Large intestine (tissue), 3 donors: ENCODE data around the gene KLHDC10. TPM values are rescaled to one million over a fixed set of nuclear protein-coding genes. Genes with fewer than 3 reads are reported as not detected.
A peak's percentile ranks its signal among the peaks of the same experiment; 100 is the strongest.
"Not testable (repeated sequence)": the region's sequence is repeated elsewhere in the genome, so short reads cannot be mapped to it uniquely, and the experiment has no call there.

ENCODE experiments used
- DNase-seq, 2 donors: peaks; one replicate each; pipeline versions ENCODE4 v3.0.0 to v3.0.0-alpha.2; 2013
- H3K27ac ChIP-seq: one replicate; pipeline ENCODE4 v1.5.1; 2013; ENCODE audit warnings: low read length
- H3K27me3 ChIP-seq: 2 replicates; pipeline ENCODE4 v1.6.1; 2013; ENCODE audit warnings: low read length; ENCODE audit not compliant: control insufficient read depth, insufficient read depth
- H3K36me3 ChIP-seq: 2 replicates; pipeline ENCODE4 v1.6.1; 2013; ENCODE audit warnings: low read length; ENCODE audit not compliant: control insufficient read depth, insufficient read depth
- H3K4me1 ChIP-seq: one replicate; pipeline ENCODE4 v1.6.1; 2013; ENCODE audit warnings: low read length; ENCODE audit not compliant: control insufficient read depth, insufficient read depth
- H3K4me3 ChIP-seq: one replicate; pipeline ENCODE4 v1.5.1; 2013; ENCODE audit warnings: low read length
- H3K9me3 ChIP-seq: one replicate; pipeline ENCODE4 v1.6.1; 2013; ENCODE audit warnings: mild to moderate bottlenecking, low read depth, low read length, moderate library complexity; ENCODE audit not compliant: control insufficient read depth
- WGBS: methylation state at CpG from one replicate; pipeline ENCODE4 v1.1.5; 2013; ENCODE audit warnings: low lambda C conversion rate; ENCODE audit not compliant: insufficient coverage; 5-methylcytosine and 5-hydroxymethylcytosine counted together
- polyA plus RNA-seq: library from polyadenylated mRNA; unstranded; fragments of 120-200 nt; gene quantifications from one replicate; pipeline ENCODE4 v1.2.1, GENCODE V29; 2013

The KLHDC10 gene
- polyA plus RNA-seq, 1 donor, result 30.2 TPM

DNA sequence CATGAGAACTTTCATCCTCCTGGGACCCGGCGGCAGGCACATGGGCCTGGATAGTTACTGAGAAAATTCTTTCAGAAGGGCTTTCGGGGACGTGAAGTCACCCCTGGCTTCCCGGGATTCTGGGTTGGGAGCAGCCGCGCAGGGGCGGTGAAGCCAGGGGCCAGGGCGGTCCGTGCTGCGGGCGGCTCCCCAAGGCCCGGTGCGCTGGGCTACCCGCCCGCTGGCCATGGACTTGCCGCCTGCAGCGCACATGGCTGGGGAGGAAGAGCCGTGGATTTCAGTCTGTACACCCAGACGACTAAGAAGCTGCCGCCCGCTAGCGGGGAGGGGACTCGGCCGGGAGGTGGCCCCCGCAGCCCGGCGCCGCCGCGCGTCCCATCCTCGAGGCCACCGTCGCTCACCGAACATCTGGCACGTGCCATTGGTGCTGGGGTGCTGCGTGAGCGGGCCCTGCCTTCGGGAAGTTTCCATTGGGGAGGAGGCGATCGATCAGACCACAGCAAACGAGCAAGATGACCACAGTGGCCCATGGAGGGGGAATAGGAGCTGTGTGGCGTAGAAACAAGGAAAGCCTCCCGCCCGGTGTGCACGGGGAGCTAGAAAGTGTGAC, 70.3 kb downstream of the KLHDC10 start:
- H3K36me3 ChIP-seq, result peaks cover 15% of the 10 kb centered on the region
- 86% methylated on average over 5 of the region's 47 CpGs for WGBS
- DNase-seq, result no peak
- peak overlapping the region; percentile 70 for H3K27ac ChIP-seq
- peaks cover 39% of the 10 kb centered on the region for H3K4me1 ChIP-seq
- no peaks in the 10 kb centered on the region for H3K9me3 ChIP-seq
- H3K4me3 ChIP-seq, result peak overlapping the region; percentile 66
- H3K27me3 ChIP-seq, result no peaks in the 10 kb centered on the region

DNA sequence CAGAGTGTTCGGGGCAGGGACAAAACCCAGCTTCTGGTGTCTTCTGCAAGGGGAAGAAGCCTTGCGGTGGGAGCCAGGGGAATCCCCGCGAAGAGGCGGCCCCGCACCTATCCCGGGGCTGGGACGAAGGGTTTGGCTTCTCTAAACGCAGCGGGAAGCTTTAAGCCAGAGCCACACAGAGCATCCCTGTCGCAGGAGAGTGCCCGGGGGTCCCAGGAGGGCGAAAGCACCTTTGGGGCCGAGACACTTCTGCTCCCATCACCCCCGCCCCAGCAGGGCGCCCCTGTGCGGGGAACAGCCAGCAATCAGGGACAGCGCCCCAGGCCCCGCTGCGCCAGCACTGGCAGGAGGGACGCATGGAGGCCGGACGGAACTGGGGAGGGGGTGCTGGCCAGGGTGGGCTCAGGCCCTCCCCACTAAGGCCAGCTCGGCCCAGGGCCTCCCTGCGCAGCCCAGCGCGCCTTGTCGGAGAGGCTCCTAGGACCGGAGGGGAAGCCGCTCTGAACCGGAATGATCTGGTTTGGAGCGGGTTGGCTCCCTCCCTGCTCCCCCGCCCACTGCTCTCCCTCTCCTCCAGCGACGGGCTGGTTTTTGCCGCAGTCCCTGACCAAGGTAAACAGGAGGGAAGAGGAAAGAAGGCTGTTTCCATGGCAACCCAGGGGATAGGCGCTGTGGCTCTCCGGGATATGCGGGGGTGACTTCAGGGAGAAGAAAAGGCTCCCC, 71.0 kb downstream of the KLHDC10 start:
- H3K4me1 ChIP-seq, result peaks cover 42% of the 10 kb centered on the region
- no peaks in the 10 kb centered on the region for H3K27me3 ChIP-seq
- H3K36me3 ChIP-seq, result peaks cover 12% of the 10 kb centered on the region
- peak; percentile 85 to 92 for DNase-seq
- peak overlapping the region; percentile 66 for H3K4me3 ChIP-seq
- H3K9me3 ChIP-seq, result no peaks in the 10 kb centered on the region
- WGBS, result 67% methylated on average over 1 of the region's 39 CpGs
- peak overlapping the region; percentile 70 for H3K27ac ChIP-seq

DNA sequence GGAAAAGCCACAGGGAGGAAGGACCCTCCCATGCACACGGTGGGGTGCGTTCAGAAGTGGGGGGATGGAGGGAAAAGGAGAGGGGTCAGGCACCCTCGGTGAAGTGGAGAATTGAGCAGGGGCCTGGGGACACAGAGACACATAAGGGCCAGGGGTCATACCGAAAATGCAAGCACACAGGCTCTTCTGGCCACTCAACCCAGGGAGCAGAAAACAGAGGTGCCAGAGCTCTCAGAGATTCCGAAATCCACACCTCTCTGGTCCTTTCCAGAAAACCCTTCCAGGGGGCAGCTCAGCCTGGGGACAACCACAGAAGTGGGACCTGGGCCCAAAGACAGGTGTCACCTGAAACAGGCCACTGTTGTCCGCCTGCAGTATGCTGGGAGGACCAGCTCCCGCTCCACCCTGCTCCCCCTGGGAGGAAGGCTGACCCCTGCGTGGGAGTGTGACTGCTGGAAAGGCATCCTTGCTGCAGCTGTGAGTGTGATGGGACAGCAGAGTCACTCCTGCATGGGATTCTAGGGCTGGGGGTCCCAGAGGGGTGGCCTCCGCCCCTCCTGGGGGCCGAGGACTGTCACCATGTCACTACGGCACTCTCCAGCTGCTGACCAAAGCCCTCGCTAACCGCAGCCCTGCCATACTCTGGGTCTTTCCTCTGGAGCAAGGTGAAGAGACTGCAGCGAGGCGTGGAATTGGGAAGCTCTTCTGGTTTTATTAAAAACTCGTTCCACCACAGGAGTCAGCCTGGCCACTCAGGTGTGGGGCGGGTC, 71.7 kb downstream of the KLHDC10 start:
- Histone ChIP-seq H3K9me3 (no peaks in the 10 kb centered on the region), H3K27ac (peak overlapping the region; percentile 70), H3K4me1 (peaks cover 49% of the 10 kb centered on the region), H3K4me3 (peak overlapping the region; percentile 66), H3K36me3 (peaks cover 12% of the 10 kb centered on the region), H3K27me3 (no peaks in the 10 kb centered on the region)
- no CpG with 5 or more reads among the region's 17 CpGs for WGBS
- DNase-seq, result peak in 1 of 2 donors; percentile 35

GRCh38 chr7:130142654-130143333, 72.5 kb downstream of the KLHDC10 start:
- no CpG with 5 or more reads among the region's 14 CpGs for WGBS
- Histone ChIP-seq H3K36me3 (peaks cover 9% of the 10 kb centered on the region), H3K4me3 (no peak overlapping the region), H3K4me1 (peaks cover 49% of the 10 kb centered on the region), H3K27ac (peak overlapping the region; percentile 14), H3K27me3 (no peaks in the 10 kb centered on the region), H3K9me3 (no peaks in the 10 kb centered on the region)
- DNase-seq, result no peak

DNA sequence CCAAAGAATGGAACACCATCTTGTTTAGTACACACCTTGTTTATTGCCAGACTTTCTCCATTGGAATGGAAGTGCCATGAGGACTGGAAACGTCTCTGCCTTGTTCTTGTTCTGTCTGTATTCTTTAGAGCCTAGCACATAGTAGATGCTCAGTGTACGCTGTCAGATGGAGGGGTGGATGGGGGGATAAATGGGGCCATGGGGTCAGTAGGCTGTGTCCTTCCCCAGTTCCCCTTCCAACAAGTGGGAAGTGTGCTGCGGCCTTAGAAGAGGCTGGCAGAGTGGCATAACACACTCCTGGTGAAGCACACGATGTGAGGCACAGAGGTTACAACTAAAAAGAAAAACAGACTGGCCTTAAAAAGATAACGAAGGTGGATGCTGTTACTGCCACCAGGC, 73.0 kb downstream of the KLHDC10 start:
- Histone ChIP-seq H3K9me3 (no peaks in the 10 kb centered on the region), H3K36me3 (peaks cover 8% of the 10 kb centered on the region), H3K4me1 (peaks cover 54% of the 10 kb centered on the region), H3K4me3 (no peak overlapping the region), H3K27me3 (no peaks in the 10 kb centered on the region), H3K27ac (peak overlapping the region; percentile 81)
- no peak for DNase-seq
- no CpG with 5 or more reads among the region's 5 CpGs for WGBS

DNA sequence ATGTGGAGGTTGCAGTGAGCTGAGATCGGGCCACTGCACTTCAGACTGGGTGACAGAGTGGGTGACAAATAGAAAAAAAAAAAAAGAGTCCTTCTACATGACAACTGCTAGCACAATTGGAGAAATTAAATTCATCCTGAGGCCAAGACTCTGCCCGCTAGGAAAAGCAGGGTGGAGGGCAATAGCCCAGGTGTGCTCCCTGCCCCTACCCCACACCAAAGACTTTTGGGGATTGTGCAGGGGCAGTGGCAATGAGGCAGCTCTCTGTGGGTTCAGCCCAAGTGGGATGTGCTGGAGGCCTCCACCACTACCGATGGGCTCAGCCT, 73.6 kb downstream of the KLHDC10 start:
- peaks cover 57% of the 10 kb centered on the region for H3K4me1 ChIP-seq
- H3K9me3 ChIP-seq, result no peaks in the 10 kb centered on the region
- DNase-seq, result no peak
- H3K27ac ChIP-seq, result peak overlapping the region; percentile 81
- H3K4me3 ChIP-seq, result no peak overlapping the region
- no CpG with 5 or more reads among the region's 3 CpGs for WGBS
- H3K27me3 ChIP-seq, result no peaks in the 10 kb centered on the region
- peaks cover 8% of the 10 kb centered on the region for H3K36me3 ChIP-seq

- H3K27ac ChIP-seq, result peak overlapping the region; percentile 81
These were observed 74.2 kb downstream of the KLHDC10 start for GRCh38 chr7:130144312-130145171.

DNA sequence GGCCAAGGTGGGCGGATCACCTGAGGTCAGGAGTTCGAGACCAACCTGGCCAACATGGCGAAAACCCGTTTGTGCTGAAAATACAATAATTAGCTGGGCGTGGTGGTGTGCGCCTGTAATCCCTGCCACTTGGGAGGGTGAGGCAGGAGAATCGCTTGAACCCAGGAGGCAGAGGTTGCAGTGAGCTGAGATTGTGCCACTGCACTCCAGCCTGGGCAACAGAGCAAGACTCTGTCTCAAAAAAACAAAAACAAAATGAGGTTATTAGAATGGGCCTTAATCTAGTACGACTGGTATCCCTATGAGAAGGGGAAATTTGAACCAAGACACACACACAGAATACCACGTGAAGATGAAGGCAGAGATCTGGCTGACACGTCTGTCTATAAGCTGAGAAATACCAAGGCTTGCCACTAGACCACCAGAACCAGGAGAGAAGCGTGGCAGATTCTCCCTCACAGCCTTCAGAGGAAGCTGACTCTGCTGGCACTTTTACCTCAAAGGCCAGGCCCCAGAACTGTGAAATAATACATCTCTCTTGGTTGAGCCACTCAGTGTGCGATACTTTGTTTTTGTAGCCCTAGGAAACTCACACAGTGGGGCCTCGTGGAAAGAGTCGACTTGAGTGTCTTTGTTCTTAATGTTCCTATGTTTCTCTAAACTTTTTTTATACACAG, 75.2 kb downstream of the KLHDC10 start:
- peaks cover 57% of the 10 kb centered on the region for H3K4me1 ChIP-seq

More at GRCh38 chr7:130144312-130145171, 74.2 kb downstream of the KLHDC10 start:
- 10% methylated on average over 3 of the region's 14 CpGs for WGBS
- Histone ChIP-seq H3K4me3 (peak overlapping the region; percentile 3), H3K4me1 (peaks cover 57% of the 10 kb centered on the region), H3K27me3 (no peaks in the 10 kb centered on the region), H3K36me3 (peaks cover 5% of the 10 kb centered on the region), H3K9me3 (no peaks in the 10 kb centered on the region)
- DNase-seq, result peak; percentile 83 to 93

GRCh38 chr7:130146142-130146541, 75.8 kb downstream of the KLHDC10 start:
- DNase-seq, H3K36me3 ChIP-seq, H3K9me3 ChIP-seq, H3K27me3 ChIP-seq, H3K27ac ChIP-seq, H3K4me3 ChIP-seq: not testable (repeated sequence)
- no CpG with 5 or more reads among the region's 5 CpGs for WGBS
- H3K4me1 ChIP-seq, result peaks cover 54% of the 10 kb centered on the region

More for the DNA sequence above, 75.2 kb downstream of the KLHDC10 start:
- 97% methylated on average over 3 of the region's 14 CpGs for WGBS
- Histone ChIP-seq H3K27me3 (no peaks in the 10 kb centered on the region), H3K36me3 (no peaks in the 10 kb centered on the region), H3K27ac (peak overlapping the region; percentile 81), H3K4me3 (no peak overlapping the region), H3K9me3 (peaks cover 2% of the 10 kb centered on the region)
- no peak for DNase-seq
